SK-N-SH (cell line): ENCODE measurements around the gene MYD88. TPM values are rescaled to one million over a fixed set of nuclear protein-coding genes. Genes with fewer than 3 reads are reported as not detected.

Experiments
- CTCF ChIA-PET: fragments of 300-600, 350-600 bp; formaldehyde crosslinking; extraction: SDS; loops from one replicate; lab custom pipeline; 2021; lab: Yijun Ruan, JAX
- POLR2A ChIA-PET: fragments of 350-600 bp; sonication (Branson Sonifier 250); formaldehyde crosslinking; extraction: SDS; loops from one replicate; lab custom pipeline; 2020; ENCODE audit warnings: antibody characterized with exemption, inconsistent platforms; lab: Yijun Ruan, JAX
- DNase-seq: peaks from one replicate; pipeline ENCODE4 v3.0.0; 2012
- H2AFZ ChIP-seq: fragments of 200-600 bp; sonication (generic); 2 replicates; pipeline ENCODE4 v1.8.1; 2016; ENCODE audit warnings: antibody characterized with exemption, mild to moderate bottlenecking, low read depth
- H3F3A ChIP-seq: fragments of 200-600 bp; sonication (generic); replicated peaks from 2 replicates; pipeline ENCODE3; 2016; ENCODE audit warnings: antibody characterized with exemption, mild to moderate bottlenecking; ENCODE audit not compliant: insufficient read depth
- H3K27ac ChIP-seq, 2 experiments: fragments of 200-500 bp in 1 of 2; fragments of 200-600 bp in 1 of 2; sonication (Bioruptor generic) in 1 of 2; sonication (generic), shearing (Covaris generic) in 1 of 2; 2 replicates each; pipeline versions ENCODE4 v1.5.1 to v1.6.1; 2014 to 2016; ENCODE audit warnings: low read depth in 2 of 2, inconsistent platforms in 1 of 2, low read length in 1 of 2, mild to moderate bottlenecking in 1 of 2, mixed read lengths in 1 of 2
- H3K27me3 ChIP-seq: fragments of 200-600 bp; sonication (generic), shearing (Covaris generic); 2 replicates; pipeline ENCODE4 v1.6.1; 2016; ENCODE audit warnings: mixed run types; ENCODE audit not compliant: insufficient read depth
- H3K36me3 ChIP-seq, 2 experiments: fragments of 200-500 bp in 1 of 2; fragments of 200-600 bp in 1 of 2; sonication (Bioruptor generic) in 1 of 2; sonication (generic) in 1 of 2; replicated peaks in 1 of 2; 2 replicates each; pipeline versions ENCODE3 to v1.5.1; 2014 to 2016; ENCODE audit warnings: low read length in 1 of 2, mild to moderate bottlenecking in 1 of 2; ENCODE audit not compliant: insufficient read depth in 2 of 2, control insufficient read depth in 1 of 2
- H3K4me1 ChIP-seq, 2 experiments: fragments of 200-500 bp in 1 of 2; fragments of 200-600 bp in 1 of 2; sonication (Bioruptor generic) in 1 of 2; sonication (generic), shearing (Covaris generic) in 1 of 2; 2 replicates each; pipeline versions ENCODE4 v1.5.1 to v1.6.1; 2014 to 2016; ENCODE audit warnings: low read depth in 1 of 2, low read length in 1 of 2, mixed run types in 1 of 2; ENCODE audit not compliant: insufficient read depth in 2 of 2, control insufficient read depth in 1 of 2
- H3K4me2 ChIP-seq: fragments of 200-600 bp; sonication (generic), shearing (Covaris generic); 2 replicates; pipeline ENCODE4 v1.6.1; 2017; ENCODE audit warnings: mixed run types
- H3K4me3 ChIP-seq, 2 experiments: fragments of 200-500 bp in 1 of 2; fragments of 200-600 bp in 1 of 2; sonication (Bioruptor generic) in 1 of 2; sonication (generic), shearing (Covaris generic) in 1 of 2; 2 replicates each; pipeline versions ENCODE4 v1.5.1 to v1.8.1; 2014 to 2016; ENCODE audit warnings: low read depth in 2 of 2, inconsistent platforms in 1 of 2, low read length in 1 of 2, mild to moderate bottlenecking in 1 of 2, mixed read lengths in 1 of 2, moderate library complexity in 1 of 2
- H3K79me2 ChIP-seq: fragments of 200-600 bp; sonication (generic); 2 replicates; pipeline ENCODE4 v1.8.1; 2017; ENCODE audit warnings: mild to moderate bottlenecking; ENCODE audit not compliant: insufficient read depth
- H3K9ac ChIP-seq: fragments of 200-600 bp; sonication (generic); 2 replicates; pipeline ENCODE4 v1.6.1; 2017; ENCODE audit warnings: mixed run types
- H3K9me2 ChIP-seq: fragments of 200-600 bp; sonication (generic); 2 replicates; pipeline ENCODE4 v1.6.1; 2017; ENCODE audit warnings: mixed run types
- H3K9me3 ChIP-seq: fragments of 200-600 bp; sonication (generic); 2 replicates; pipeline ENCODE4 v1.6.1; 2017; ENCODE audit warnings: mixed run types, mild to moderate bottlenecking, moderate library complexity
- H4K20me1 ChIP-seq: fragments of 200-600 bp; sonication (generic); 2 replicates; pipeline ENCODE4 v1.6.1; 2017; ENCODE audit warnings: mild to moderate bottlenecking, mixed run types; ENCODE audit not compliant: insufficient read depth
- CTCF ChIP-seq: fragments of 200-600 bp; sonication (generic); IDR thresholded peaks from 2 replicates; pipeline ENCODE4 v1.6.1; 2017; ENCODE audit warnings: antibody characterized with exemption, mild to moderate bottlenecking, moderate library complexity
- EP300 ChIP-seq, 2 experiments: IDR thresholded peaks; 2 replicates each; pipeline versions ENCODE4 v1.4.0 to v1.6.1; 2012; ENCODE audit warnings: borderline replicate concordance in 1 of 2, low read depth in 1 of 2, low read length in 1 of 2
- EZH2phosphoT487 ChIP-seq: fragments of 200-600 bp; sonication (generic); IDR thresholded peaks from 2 replicates; pipeline ENCODE4 v1.6.1; 2017; ENCODE audit warnings: low read depth, mixed run types, mild to moderate bottlenecking, antibody characterized with exemption, moderate library complexity, borderline replicate concordance
- FOXJ3 ChIP-seq: sonication (generic); formaldehyde crosslinking; IDR thresholded peaks from 2 replicates; pipeline ENCODE4 v1.5.1; 2020; ENCODE audit warnings: mild to moderate bottlenecking, missing genetic modification reagents
- FOXM1 ChIP-seq: IDR thresholded peaks from 2 replicates; pipeline ENCODE4 v1.4.0; 2012; ENCODE audit warnings: low read depth, mild to moderate bottlenecking
- GATA2 ChIP-seq: sonication (generic); formaldehyde crosslinking; IDR thresholded peaks from 2 replicates; pipeline ENCODE4 v1.5.0; 2020; ENCODE audit warnings: mild to moderate bottlenecking, missing genetic modification reagents
- JUND ChIP-seq: IDR thresholded peaks from 2 replicates; pipeline ENCODE4 v1.4.0; 2012
- MEF2A ChIP-seq: IDR thresholded peaks from 2 replicates; pipeline ENCODE4 v1.4.0; 2012; ENCODE audit warnings: low read depth, borderline replicate concordance
- MXI1 ChIP-seq: IDR thresholded peaks from 2 replicates; pipeline ENCODE4 v1.6.1; 2012; ENCODE audit warnings: mild to moderate bottlenecking, low read depth, low read length, improper control_type of control experiment
- NFIC ChIP-seq: IDR thresholded peaks from 2 replicates; pipeline ENCODE4 v1.4.0; 2012; ENCODE audit warnings: borderline replicate concordance
- NRF1 ChIP-seq: IDR thresholded peaks from 2 replicates; pipeline ENCODE4 v1.6.1; 2012; ENCODE audit warnings: low read depth, mild to moderate bottlenecking, low read length
- PBX3 ChIP-seq: IDR thresholded peaks from 2 replicates; pipeline ENCODE4; 2012
- RAD21 ChIP-seq: IDR thresholded peaks from 2 replicates; pipeline ENCODE4 v1.6.1; 2012; ENCODE audit warnings: mild to moderate bottlenecking, low read length
- RFX5 ChIP-seq: IDR thresholded peaks from 2 replicates; pipeline ENCODE4 v1.6.1; 2012; ENCODE audit warnings: mild to moderate bottlenecking, improper control_type of control experiment, low read length
- RXRA ChIP-seq: IDR thresholded peaks from 2 replicates; pipeline ENCODE4 v1.4.0; 2012; ENCODE audit warnings: low read depth, mild to moderate bottlenecking, borderline replicate concordance
- SIN3A ChIP-seq: IDR thresholded peaks from 2 replicates; pipeline ENCODE4 v1.6.1; 2012; ENCODE audit warnings: low read depth, mild to moderate bottlenecking, low read length, moderate library complexity, borderline replicate concordance
- TAF1 ChIP-seq: IDR thresholded peaks from 2 replicates; pipeline ENCODE4 v1.6.1; 2012; ENCODE audit warnings: low read depth, mild to moderate bottlenecking, low read length, moderate library complexity, borderline replicate concordance
- USF2 ChIP-seq: fragments of 150-350 bp; IDR thresholded peaks from 2 replicates; pipeline ENCODE4 v1.6.1; 2017; ENCODE audit warnings: antibody characterized with exemption, low read length, low read depth, borderline replicate concordance
- YY1 ChIP-seq: IDR thresholded peaks from 2 replicates; pipeline ENCODE4 v1.4.0; 2012; ENCODE audit warnings: low read depth, mild to moderate bottlenecking
- ZBTB33 ChIP-seq: IDR thresholded peaks from 2 replicates; pipeline ENCODE4 v1.4.0; 2012; ENCODE audit warnings: low read depth, borderline replicate concordance
- WGBS: methylation state at CpG from one replicate; pipeline ENCODE4 v1.1.6; 2017; ENCODE audit warnings: low lambda C conversion rate; 5-methylcytosine and 5-hydroxymethylcytosine counted together
- polyA plus RNA-seq, 3 experiments: library from polyadenylated mRNA; depleted of rRNA; stranded (reverse); fragments of >200 nt; gene quantifications; 2 replicates each; pipeline ENCODE4 v1.2.3, GENCODE V29; 2012

Gene MYD88
- polyA plus RNA-seq, 1 of the 3 experiments (the other 2 are of a cell fraction) = 24.0 TPM

- POLR2A ChIA-PET = no interaction called here
- Histone ChIP-seq H3K4me3 (no peak overlapping the region), H3F3A (no peaks in the 10 kb centered on the region), H2AFZ (no peak overlapping the region), H3K27me3 (no peaks in the 10 kb centered on the region), H3K79me2 (no peaks in the 10 kb centered on the region), H3K9me3 (no peaks in the 10 kb centered on the region), H3K27ac (no peak overlapping the region), H3K4me1 (peaks cover 0 to 5% of the 10 kb centered on the region in 2 experiments; a peak in 1 of 4 replicates), H3K4me2 (no peak overlapping the region), H3K36me3 (peaks cover 0 to 6% of the 10 kb centered on the region in 2 experiments), H3K9ac (no peak overlapping the region), H3K9me2 (no peaks in the 10 kb centered on the region), H4K20me1 (no peaks in the 10 kb centered on the region)
- DNase-seq = no peak
- TF ChIP-seq CTCF (no peak), PBX3 (no peak), RXRA (no peak), GATA2 (no peak), JUND (no peak), NFIC (no peak), EP300 (IDR thresholded peaks at IDR 0.05; ENCODE audit: borderline replicate concordance in 1 of 2, low read depth in 1 of 2, low read length in 1 of 2) (no peak), FOXJ3 (CRISPR knock-in tag) (no peak), EZH2phosphoT487 (no peak), YY1 (no peak), SIN3A (no peak), FOXM1 (no peak), USF2 (no peak), NRF1 (no peak), TAF1 (no peak), MEF2A (no peak), MXI1 (no peak), RFX5 (no peak), ZBTB33 (no peak), RAD21 (no peak)
- CTCF ChIA-PET = no interaction called here
- 34% methylated on average over 2 of the region's 2 CpGs for WGBS
These were observed 8.0 kb downstream of the MYD88 start for GRCh38 chr3:38146504-38146903.
